GM21447 (cell line): ENCODE results near the gene PARPBP.
"Not testable (repeated sequence)": the region's sequence is repeated elsewhere in the genome, so short reads cannot be mapped to it uniquely, and the experiment has no call there.

Source experiments
- ATAC-seq: cut with Tn5 transposase; IDR thresholded peaks from one replicate; pipeline ENCODE4 v1.9.1; 2021; ENCODE audit not compliant: unreplicated experiment

The PARPBP gene

GRCh38 chr12:102240859-102241258 lies 120.9 kb downstream of the PARPBP start:
- not testable (repeated sequence) for ATAC-seq
